Left cardiac atrium (tissue), 4 donors: Measurements from ENCODE around the gene ALOX5. TPM values are rescaled to one million over a fixed set of nuclear protein-coding genes. Genes with fewer than 3 reads are reported as not detected.

Source experiments
- ATAC-seq, 2 donors: fragments of 200-7000 bp; cut with Tn5 transposase; one replicate each; pipeline ENCODE4 v1.9.1; 2020; ENCODE audit warnings: mild to moderate bottlenecking in 2 of 2, moderate library complexity in 2 of 2
- DNase-seq: peaks from one replicate; pipeline ENCODE4 v3.0.0-alpha.2; 2020
- intact Hi-C, 2 donors: fragments of 100-400 bp; cut with DNase I; formaldehyde crosslinking; loops; one replicate each; pipeline versions ENCODE4 v1.14.1 to v1.15.1; 2022 to 2023
- total RNA-seq, 2 donors: library from RNA; stranded (reverse); fragmentation: NEBNext Ultra II Directional; extraction: Animal tissue kit (Norgen Biotek cat#: 25700); gene quantifications; one replicate each; pipeline ENCODE4 v1.2.1, GENCODE V29; 2021
- donor health status: DM: no; HTN: yes; CAD: no.
- donor health status: DM: no; HTN: yes; CAD: no; lungs with severe emphysema.
- donor health status: DM: yes; HTN: yes; CAD: no.
- donor health status: Dilated cardiomyopathy.

The ALOX5 gene
- total RNA-seq, 2 donors from 2014 or later = 11.9 to 13.8 TPM

GRCh38 chr10:45420453-45421192, 46.6 kb downstream of the ALOX5 start:
- intact Hi-C loops = no loop called here
- DNase-seq (peak; percentile 88), ATAC-seq (peak; percentile 46 to 50)

- intact Hi-C loops = no loop called here
- ATAC-seq (no peak), DNase-seq (no peak)
Observed at GRCh38 chr10:45421221-45422097, 47.4 kb downstream of the ALOX5 start.

- ATAC-seq = no peak
- DNase-seq = no peak
- intact Hi-C loops = no loop called here
Observed at GRCh38 chr10:45422207-45422865, 48.3 kb downstream of the ALOX5 start.

GRCh38 chr10:45422866-45423659, 49.0 kb downstream of the ALOX5 start:
- ATAC-seq = no peak
- intact Hi-C loops = no loop called here
- DNase-seq = no peak

GRCh38 chr10:45423976-45424499, 50.0 kb downstream of the ALOX5 start:
- ATAC-seq = no peak
- DNase-seq = no peak
- intact Hi-C loops = no loop called here

GRCh38 chr10:45424668-45425404, 50.8 kb downstream of the ALOX5 start:
- intact Hi-C loops = no loop called here
- no peak for DNase-seq
- ATAC-seq = peak; percentile 24 to 28

GRCh38 chr10:45425621-45426563, 51.9 kb downstream of the ALOX5 start:
- ATAC-seq = no peak
- DNase-seq = no peak
- intact Hi-C loops = no loop called here

- no peak for ATAC-seq
- no peak for DNase-seq
- intact Hi-C loops = no loop called here
Observed at GRCh38 chr10:45427262-45427969, 53.4 kb downstream of the ALOX5 start.

- no peak for DNase-seq
- peak in 1 of 2 donors; percentile 43 for ATAC-seq
- intact Hi-C loops = no loop called here
Observed at GRCh38 chr10:45427970-45428366, 54.0 kb downstream of the ALOX5 start.

GRCh38 chr10:45428611-45429510, 54.8 kb downstream of the ALOX5 start:
- ATAC-seq (no peak), DNase-seq (no peak)
- intact Hi-C loops = no loop called here

- no peak for ATAC-seq
- intact Hi-C loops = no loop called here
- no peak for DNase-seq
Observed at GRCh38 chr10:45429790-45430189, 55.8 kb downstream of the ALOX5 start.

- DNase-seq = no peak
- no peak for ATAC-seq
- intact Hi-C loops = no loop called here
Observed at GRCh38 chr10:45432113-45432512, 58.1 kb downstream of the ALOX5 start.

GRCh38 chr10:45432700-45433472, 58.9 kb downstream of the ALOX5 start:
- intact Hi-C loops = no loop called here
- DNase-seq (no peak), ATAC-seq (peak in 1 of 2 donors; percentile 24)

- intact Hi-C loops = no loop called here
- ATAC-seq (no peak), DNase-seq (no peak)
Observed at GRCh38 chr10:45433716-45434469, 59.9 kb downstream of the ALOX5 start.
